Fibroblast of skin of left biceps (primary cell): Measurements from ENCODE around the gene DIS3L2.
"Not testable (repeated sequence)": the region's sequence is repeated elsewhere in the genome, so short reads cannot be mapped to it uniquely, and the experiment has no call there.

Experiments used
- DNase-seq, 2 experiments: peaks; one replicate each; pipeline ENCODE4 v3.0.0-alpha.2; 2013; ENCODE audit warnings: low read depth in 2 of 2

The DIS3L2 gene

GRCh38 chr2:232295971-232296370, 334.5 kb downstream of the DIS3L2 start:
- no peak for DNase-seq

- no peak for DNase-seq
Measured at GRCh38 chr2:232296776-232297525, 335.4 kb downstream of the DIS3L2 start.

- no peak for DNase-seq
Measured at GRCh38 chr2:232299084-232299483, 337.6 kb downstream of the DIS3L2 start.

GRCh38 chr2:232299927-232300674, 338.6 kb downstream of the DIS3L2 start:
- DNase-seq, result no peak

- DNase-seq, result no peak
Measured at GRCh38 chr2:232300894-232301387, 339.4 kb downstream of the DIS3L2 start.

GRCh38 chr2:232304236-232304635, 342.7 kb downstream of the DIS3L2 start:
- DNase-seq, result no peak

- DNase-seq, result no peak
Measured at GRCh38 chr2:232306741-232307305, 345.3 kb downstream of the DIS3L2 start.

- no peak for DNase-seq
Measured at GRCh38 chr2:232307854-232308253, 346.3 kb downstream of the DIS3L2 start.

- no peak for DNase-seq
Measured at GRCh38 chr2:232308986-232309385, 347.5 kb downstream of the DIS3L2 start.

- DNase-seq, result no peak
Measured at GRCh38 chr2:232309592-232309991, 348.1 kb downstream of the DIS3L2 start.

GRCh38 chr2:232310121-232310520, 348.6 kb downstream of the DIS3L2 start:
- DNase-seq, result no peak

- DNase-seq, result no peak
Measured at GRCh38 chr2:232310696-232311095, 349.2 kb downstream of the DIS3L2 start.

- not testable (repeated sequence) for DNase-seq
Measured at GRCh38 chr2:232313645-232314044, 352.1 kb downstream of the DIS3L2 start.

GRCh38 chr2:232315049-232315922, 353.8 kb downstream of the DIS3L2 start:
- DNase-seq, result peak; percentile 28 to 31

- no peak for DNase-seq
Measured at GRCh38 chr2:232315923-232316299, 354.4 kb downstream of the DIS3L2 start.

- DNase-seq, result no peak
Measured at GRCh38 chr2:232316461-232317330, 355.2 kb downstream of the DIS3L2 start.

GRCh38 chr2:232318169-232318855, 356.8 kb downstream of the DIS3L2 start:
- no peak for DNase-seq

GRCh38 chr2:232319067-232319802, 357.7 kb downstream of the DIS3L2 start:
- no peak for DNase-seq

- DNase-seq, result no peak
Measured at GRCh38 chr2:232319803-232320442, 358.4 kb downstream of the DIS3L2 start.
